CD4-positive, alpha-beta T cell treated with Interleukin-15 for 1 hour (primary cell): ENCODE results near the gene CYFIP2.
A peak's percentile ranks its signal among the peaks of the same experiment; 100 is the strongest.

ENCODE experiments used
- DNase-seq: peaks from one replicate; pipeline ENCODE4 v3.0.0-alpha.2; 2020

Gene CYFIP2

GRCh38 chr5:157362502-157362901 lies 96.6 kb downstream of the CYFIP2 start:
- DNase-seq, result no peak

DNA sequence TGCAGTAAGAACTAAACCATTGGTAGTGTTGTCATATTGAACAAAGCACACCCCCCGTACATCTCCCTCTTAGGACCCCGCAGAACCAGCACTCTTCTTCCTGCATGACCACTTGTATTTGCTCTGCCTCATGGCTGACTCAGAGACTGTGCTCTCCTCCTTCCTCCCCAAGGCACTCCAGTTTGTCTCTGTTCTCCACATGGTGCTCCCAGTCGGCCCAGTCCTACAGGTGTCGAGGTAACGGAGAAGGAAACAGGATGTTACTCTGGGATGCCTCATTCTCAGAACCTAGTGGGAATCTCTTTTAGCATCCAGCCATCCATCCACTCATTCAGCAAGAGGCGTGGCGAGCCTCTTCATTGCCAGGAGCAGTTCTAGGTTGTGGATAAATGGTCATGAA lies 97.1 kb downstream of the CYFIP2 start:
- DNase-seq, result no peak

GRCh38 chr5:157365732-157366131 lies 99.8 kb downstream of the CYFIP2 start:
- no peak for DNase-seq

DNA sequence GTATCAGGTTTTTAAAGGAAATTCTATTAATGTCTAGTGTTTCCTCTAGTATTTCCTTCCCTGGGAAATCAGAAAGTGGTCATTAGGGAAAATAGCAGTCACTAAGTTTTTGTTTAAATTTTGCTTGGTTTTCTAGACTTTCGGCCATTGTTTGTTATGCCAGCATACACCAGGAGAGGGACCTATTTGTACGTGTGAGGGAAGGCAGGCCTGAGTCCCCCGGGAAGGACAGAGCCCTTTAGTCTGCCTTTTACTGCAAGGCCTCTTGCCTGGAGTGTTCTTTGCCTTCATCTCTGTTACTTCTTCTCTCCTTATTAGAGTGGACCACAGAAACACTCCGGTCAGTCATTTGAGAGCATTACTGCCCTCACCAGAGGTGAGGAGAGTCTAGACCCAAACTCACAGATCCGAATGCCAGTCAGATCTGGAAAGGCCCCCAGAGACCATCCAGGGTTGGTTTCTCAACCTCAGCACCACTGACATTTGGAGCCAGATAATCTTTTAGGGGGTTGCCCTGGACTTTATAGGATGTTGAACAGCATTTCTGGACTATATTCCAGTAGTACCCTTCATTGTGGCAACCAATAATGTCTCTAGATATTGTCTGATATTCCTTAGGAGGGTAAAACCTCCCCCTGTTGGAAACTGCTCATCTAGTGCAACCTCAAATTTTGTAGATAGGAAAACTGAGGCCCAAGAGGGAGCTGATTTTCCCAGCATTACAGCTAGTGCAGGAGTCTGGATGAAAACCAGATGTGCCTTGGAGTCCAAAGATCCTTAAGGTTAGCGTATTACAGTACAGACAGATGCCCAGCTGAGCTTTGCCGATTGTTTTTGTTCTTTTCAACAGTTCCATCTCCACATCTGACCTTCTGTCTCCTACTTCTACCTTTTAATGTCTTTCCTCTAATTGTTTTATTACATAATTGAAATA lies 101.1 kb downstream of the CYFIP2 start:
- DNase-seq, result no peak

- no peak for DNase-seq
Observed at GRCh38 chr5:157369507-157369906, 103.6 kb downstream of the CYFIP2 start.

GRCh38 chr5:157370967-157371366 lies 105.0 kb downstream of the CYFIP2 start:
- DNase-seq, result no peak

DNA sequence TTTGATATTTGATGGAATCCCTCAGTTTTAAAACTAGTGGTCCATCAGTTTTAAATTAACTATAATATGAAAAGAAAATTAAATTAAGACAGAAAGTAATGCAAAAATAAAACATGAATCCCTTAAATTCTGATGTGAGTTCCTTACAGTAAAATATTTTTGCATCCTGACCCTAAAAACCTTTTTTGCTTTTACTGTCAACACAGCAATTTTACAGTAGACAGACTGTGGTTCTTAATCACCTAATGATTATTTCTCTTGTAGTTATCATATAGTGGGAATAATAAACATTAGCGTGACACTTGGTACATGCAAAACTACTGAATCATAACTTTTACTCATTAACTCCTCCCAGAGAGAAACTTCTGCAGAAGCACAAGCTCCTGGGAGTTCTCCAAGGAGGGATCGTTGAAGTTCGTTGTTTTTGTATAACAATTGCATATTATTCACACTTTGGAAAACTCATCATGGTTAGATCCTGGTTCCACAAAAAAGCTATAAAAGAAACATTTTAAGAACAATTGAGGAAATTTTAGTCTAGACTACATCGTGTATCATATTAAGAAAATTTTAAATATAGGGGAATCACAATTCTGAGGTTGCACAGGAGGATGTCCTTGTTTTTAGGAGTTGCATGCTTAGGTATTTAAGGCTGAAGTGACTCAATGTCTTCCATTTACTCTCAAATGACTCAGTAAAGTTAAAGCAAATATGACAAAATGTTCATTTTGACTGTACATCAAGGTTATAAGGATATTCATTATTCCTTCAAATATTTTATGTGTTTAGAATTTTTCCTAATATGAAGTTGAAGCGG lies 105.9 kb downstream of the CYFIP2 start:
- no peak for DNase-seq

- DNase-seq, result no peak
Observed at GRCh38 chr5:157372472-157372822, 106.5 kb downstream of the CYFIP2 start.

- DNase-seq, result no peak
Observed at GRCh38 chr5:157378509-157378908, 112.6 kb downstream of the CYFIP2 start.

- no peak for DNase-seq
Observed at GRCh38 chr5:157379983-157380382, 114.1 kb downstream of the CYFIP2 start.

DNA sequence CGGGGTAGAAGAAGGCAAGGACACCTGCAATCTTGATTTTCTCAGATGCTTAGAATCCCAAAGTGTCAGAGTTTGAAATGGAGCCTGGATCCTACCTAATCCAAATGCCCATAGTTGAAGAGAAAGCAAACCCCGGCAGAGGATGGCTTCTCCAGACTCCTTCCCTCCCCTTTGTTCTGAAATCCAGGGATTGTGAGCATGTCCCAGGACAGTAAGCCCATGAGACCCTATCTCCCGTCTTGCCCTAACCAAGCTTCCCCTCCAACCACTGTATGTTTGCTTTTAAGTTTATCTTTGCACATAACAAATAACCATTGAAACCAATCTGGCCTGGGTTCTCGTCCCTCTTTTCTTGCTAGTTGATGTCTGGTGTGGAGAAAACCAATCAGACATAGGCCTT lies 115.8 kb downstream of the CYFIP2 start:
- no peak for DNase-seq

DNA sequence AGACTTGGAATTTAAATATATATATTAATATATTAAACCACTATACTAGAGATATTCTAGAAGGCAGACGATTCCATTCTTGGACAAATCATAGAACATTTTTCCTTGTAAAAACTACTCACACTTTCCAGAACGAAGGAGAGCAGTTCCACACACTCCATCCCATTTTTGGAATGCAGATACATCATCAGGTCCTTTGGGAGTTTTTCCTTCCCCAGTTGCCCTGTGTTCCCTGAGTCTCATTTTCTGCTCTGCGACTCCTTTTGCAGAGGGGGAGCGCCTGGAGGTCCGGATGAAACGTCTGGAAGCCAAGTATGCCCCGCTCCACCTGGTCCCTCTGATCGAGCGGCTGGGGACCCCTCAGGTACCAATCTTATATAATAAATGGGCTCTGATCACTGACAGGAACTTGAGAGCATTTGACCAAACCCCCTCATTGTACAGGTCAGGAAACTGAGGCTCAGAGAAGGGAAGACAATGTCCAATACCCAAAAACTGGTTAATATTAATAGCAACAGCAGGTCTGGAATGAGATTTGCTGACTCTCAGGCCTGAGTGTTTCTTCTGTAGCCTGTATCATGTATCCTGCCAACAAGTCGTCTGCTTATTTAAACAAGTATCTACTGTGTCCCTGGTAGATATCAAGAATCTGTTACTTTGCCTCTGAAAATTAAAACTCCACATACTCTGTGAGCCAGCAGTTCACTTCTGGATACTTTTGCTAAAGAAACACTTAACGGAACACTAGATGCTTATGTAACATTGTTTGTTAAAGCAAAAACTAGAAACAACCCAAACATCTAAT lies 117.3 kb downstream of the CYFIP2 start:
- no peak for DNase-seq

DNA sequence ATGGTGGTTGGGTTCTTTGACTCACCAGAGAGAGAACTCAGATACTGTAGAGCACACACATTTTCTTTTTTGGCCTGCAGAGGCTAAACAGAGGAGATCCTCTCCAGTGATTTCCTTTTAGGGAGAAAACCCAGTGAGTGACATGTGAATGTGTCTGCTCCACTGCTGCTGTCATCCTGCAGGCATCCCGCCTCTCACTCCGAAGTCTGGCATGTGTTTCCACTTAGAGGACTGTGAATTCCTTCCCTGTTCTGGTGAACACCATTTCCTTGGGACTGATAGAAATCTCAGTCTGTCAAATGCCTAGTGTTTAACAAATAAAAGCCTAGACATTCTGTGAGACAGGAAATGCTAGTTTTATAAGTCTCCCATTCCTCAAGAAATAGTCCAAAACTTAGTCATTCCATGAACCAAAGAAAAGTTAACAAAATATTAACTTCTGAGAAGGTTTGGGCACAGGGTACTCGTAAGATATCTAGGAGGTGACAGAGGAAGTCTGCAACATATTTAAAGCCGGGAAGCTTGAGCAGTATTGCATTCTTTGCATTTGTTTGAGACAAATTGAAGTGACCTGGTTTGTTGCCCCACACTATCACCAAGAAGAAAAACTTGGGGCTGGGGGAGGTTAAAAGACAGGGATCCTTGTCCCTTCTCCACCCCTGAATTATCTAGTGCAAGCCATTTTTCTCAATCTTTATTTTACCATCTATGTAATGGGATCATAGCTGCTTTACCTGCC lies 119.2 kb downstream of the CYFIP2 start:
- DNase-seq, result no peak

DNA sequence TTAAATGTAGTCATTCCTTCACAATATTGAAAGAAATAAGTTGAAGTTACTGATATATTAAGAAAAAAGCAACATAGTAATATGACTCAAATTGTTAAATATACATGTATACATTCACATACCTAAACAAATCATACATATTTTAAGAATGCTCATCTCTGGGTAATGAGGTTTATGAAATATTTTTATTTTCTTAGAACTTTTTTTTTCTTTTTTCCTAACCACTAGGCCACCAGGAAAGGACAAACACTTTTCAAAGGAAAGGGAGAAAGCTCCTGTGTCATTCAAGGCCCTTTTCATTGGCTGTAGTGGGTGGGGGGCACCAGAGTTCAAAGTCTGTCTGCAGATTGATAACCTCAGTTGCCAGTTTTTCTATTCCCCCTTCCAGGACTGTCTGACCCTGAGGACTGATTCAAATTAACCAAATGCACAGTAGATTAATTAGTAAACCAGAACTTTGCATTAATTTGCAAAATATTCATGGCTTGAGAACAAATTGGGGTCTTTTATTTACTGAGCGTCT lies 121.2 kb downstream of the CYFIP2 start:
- DNase-seq, result no peak

- DNase-seq, result no peak
Observed at GRCh38 chr5:157387683-157388093, 121.8 kb downstream of the CYFIP2 start.

GRCh38 chr5:157388111-157388710 lies 122.3 kb downstream of the CYFIP2 start:
- DNase-seq, result no peak

DNA sequence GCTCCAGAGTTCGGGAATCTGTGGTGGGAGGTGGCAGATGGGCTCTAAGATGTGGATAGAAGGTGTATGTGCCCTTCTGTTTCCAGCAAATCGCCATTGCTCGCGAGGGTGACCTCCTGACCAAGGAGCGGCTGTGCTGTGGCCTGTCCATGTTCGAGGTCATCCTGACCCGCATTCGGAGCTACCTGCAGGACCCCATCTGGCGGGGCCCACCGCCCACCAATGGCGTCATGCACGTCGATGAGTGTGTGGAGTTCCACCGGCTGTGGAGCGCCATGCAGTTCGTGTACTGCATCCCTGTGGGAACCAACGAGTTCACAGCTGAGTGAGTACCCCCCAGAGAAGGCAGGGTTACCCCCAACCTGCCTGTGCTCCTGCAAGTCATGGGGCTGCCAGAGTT lies 123.2 kb downstream of the CYFIP2 start:
- no peak for DNase-seq

- no peak for DNase-seq
Observed at GRCh38 chr5:157390133-157390532, 124.2 kb downstream of the CYFIP2 start.

- DNase-seq, result peak; percentile 49
Observed at GRCh38 chr5:157390551-157391297, 124.8 kb downstream of the CYFIP2 start.

DNA sequence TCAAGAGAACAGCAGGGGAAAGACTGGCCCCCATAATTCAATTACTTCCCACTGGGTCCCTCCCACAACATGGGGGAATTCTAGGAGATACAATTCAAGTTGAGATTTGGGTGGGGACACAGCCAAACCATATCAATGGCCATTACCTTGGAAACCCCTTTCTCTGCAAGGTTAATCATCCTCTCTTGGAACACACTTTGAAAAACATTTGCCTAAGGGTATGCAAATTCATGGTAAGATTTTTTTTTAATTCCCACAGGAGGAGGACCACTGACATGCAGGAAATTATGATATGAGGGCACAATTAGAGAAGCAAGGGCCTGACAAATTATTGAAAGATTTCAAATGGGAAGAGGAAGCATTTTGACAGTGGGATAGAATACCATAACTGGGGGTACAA lies 132.4 kb downstream of the CYFIP2 start:
- no peak for DNase-seq
